ENCODE data around the gene AK2. TPM values are rescaled to one million over a fixed set of nuclear protein-coding genes. Genes with fewer than 3 reads are reported as not detected.
A peak's percentile ranks its signal among the peaks of the same experiment; 100 is the strongest.

The AK2 gene
- total and polyA plus RNA-seq, 4 donors = 34.2 to 181 (median 115) TPM

- H3K27me3 ChIP-seq (ENCODE audit: control insufficient read depth in 4 of 4, insufficient read depth in 4 of 4, low read length in 3 of 4) = no peaks in the 10 kb centered on the region
- peaks cover 1 to 32% (median 22%) of the 10 kb centered on the region in 4 donors for H3K36me3 ChIP-seq (ENCODE audit: control insufficient read depth in 4 of 4, insufficient read depth in 3 of 4, low read depth in 1 of 4, low read length in 3 of 4)
- TF ChIP-seq RXRA (IDR thresholded peaks at IDR 0.05) = no peak
- TF ChIP-seq NR2F2 (IDR thresholded peaks at IDR 0.05) = no peak
- TF ChIP-seq FOXA1 (IDR thresholded peaks at IDR 0.05) = no peak
- TF ChIP-seq EGR1 (IDR thresholded peaks at IDR 0.05; ENCODE audit: low read depth in 2 of 2) = no peak
- TF ChIP-seq JUND (IDR thresholded peaks at IDR 0.05) = no peak
- TF ChIP-seq HNF4G (IDR thresholded peaks at IDR 0.05) = no peak
- TF ChIP-seq ATF3 (IDR thresholded peaks at IDR 0.05) = no peak
- TF ChIP-seq GABPA (IDR thresholded peaks at IDR 0.05 in 1 of 2, conservative IDR thresholded peaks at IDR 0.05 in 1 of 2) = no peak
- no peak overlapping the region for H3K9ac ChIP-seq (ENCODE audit: low read depth in 1 of 2, low read length in 2 of 2)
- no peaks in the 10 kb centered on the region for H3K9me3 ChIP-seq (ENCODE audit: control insufficient read depth in 4 of 4, low read length in 3 of 4)
- H3K4me3 ChIP-seq (ENCODE audit: low read depth in 1 of 3, low read length in 3 of 3) = no peak overlapping the region
- DNase-seq (ENCODE audit: low spot score) = no peak
- WGBS = 40% methylated on average over 1 of the region's 1 CpG
- peaks cover 19 to 53% (median 43%) of the 10 kb centered on the region in 4 donors for H3K4me1 ChIP-seq (ENCODE audit: control insufficient read depth in 4 of 4, insufficient read depth in 4 of 4, low read length in 3 of 4)
- no peak overlapping the region for H3K27ac ChIP-seq (ENCODE audit: low read depth in 1 of 2, low read length in 2 of 2)
Measured at GRCh38 chr1:33013791-33014190, 22.9 kb downstream of the AK2 start.

DNA sequence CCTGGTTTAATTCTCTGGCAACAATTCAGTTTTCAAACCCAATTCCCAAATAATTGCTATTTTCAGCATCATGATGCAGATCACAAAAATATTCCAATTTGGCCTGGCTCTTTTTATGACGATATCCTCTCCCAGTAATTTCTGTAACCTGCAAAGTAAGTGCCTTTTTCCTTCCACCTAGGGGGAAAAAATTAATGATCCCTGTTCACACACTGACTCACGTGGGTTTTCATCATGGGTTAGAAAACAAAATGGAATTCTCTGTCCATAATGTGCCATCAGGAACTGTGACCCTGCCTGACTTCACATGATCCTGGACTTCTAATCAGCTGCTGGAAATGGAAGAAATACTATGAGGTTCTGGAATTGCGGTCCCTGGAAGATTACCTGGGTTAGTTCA, 24.5 kb downstream of the AK2 start:
- Histone ChIP-seq H3K4me3 (ENCODE audit: low read depth in 1 of 3, low read length in 3 of 3) (no peak overlapping the region), H3K4me1 (ENCODE audit: control insufficient read depth in 4 of 4, insufficient read depth in 4 of 4, low read length in 3 of 4) (peaks cover 19 to 56% (median 46%) of the 10 kb centered on the region in 4 donors), H3K36me3 (ENCODE audit: control insufficient read depth in 4 of 4, insufficient read depth in 3 of 4, low read depth in 1 of 4, low read length in 3 of 4) (peaks cover 3 to 27% (median 20%) of the 10 kb centered on the region in 4 donors), H3K27ac (ENCODE audit: low read depth in 1 of 2, low read length in 2 of 2) (peak overlapping the region; percentile 62 to 73), H3K9ac (ENCODE audit: low read depth in 1 of 2, low read length in 2 of 2) (no peak overlapping the region), H3K9me3 (ENCODE audit: control insufficient read depth in 4 of 4, low read length in 3 of 4) (no peaks in the 10 kb centered on the region), H3K27me3 (ENCODE audit: control insufficient read depth in 4 of 4, insufficient read depth in 4 of 4, low read length in 3 of 4) (no peaks in the 10 kb centered on the region)
- DNase-seq (ENCODE audit: low spot score) = no peak
- WGBS = 72% methylated on average over 3 of the region's 3 CpGs
- TF ChIP-seq YY1 (IDR thresholded peaks at IDR 0.05) (no peak), FOXA1 (IDR thresholded peaks at IDR 0.05) (no peak), CTCF (IDR thresholded peaks at IDR 0.05; ENCODE audit: low read depth, low read length, missing input control) (no peak), HNF4A (conservative IDR thresholded peaks at IDR 0.05) (no peak), TAF1 (conservative IDR thresholded peaks at IDR 0.05) (no peak)
- TF ChIP-seq, protein P1, sequence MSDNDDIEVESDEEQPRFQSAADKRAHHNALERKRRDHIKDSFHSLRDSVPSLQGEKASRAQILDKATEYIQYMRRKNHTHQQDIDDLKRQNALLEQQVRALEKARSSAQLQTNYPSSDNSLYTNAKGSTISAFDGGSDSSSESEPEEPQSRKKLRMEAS (IDR thresholded peaks at IDR 0.05) = no peak
- TF ChIP-seq, protein P2, sequence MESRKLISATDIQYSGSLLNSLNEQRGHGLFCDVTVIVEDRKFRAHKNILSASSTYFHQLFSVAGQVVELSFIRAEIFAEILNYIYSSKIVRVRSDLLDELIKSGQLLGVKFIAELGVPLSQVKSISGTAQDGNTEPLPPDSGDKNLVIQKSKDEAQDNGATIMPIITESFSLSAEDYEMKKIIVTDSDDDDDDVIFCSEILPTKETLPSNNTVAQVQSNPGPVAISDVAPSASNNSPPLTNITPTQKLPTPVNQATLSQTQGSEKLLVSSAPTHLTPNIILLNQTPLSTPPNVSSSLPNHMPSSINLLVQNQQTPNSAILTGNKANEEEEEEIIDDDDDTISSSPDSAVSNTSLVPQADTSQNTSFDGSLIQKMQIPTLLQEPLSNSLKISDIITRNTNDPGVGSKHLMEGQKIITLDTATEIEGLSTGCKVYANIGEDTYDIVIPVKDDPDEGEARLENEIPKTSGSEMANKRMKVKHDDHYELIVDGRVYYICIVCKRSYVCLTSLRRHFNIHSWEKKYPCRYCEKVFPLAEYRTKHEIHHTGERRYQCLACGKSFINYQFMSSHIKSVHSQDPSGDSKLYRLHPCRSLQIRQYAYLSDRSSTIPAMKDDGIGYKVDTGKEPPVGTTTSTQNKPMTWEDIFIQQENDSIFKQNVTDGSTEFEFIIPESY (IDR thresholded peaks at IDR 0.05) = no peak
